LNCaP clone FGC (cell line): ENCODE data around the gene MYMK.

Experiments used
- DNase-seq: peaks from one replicate; pipeline ENCODE4 v3.0.0-alpha.2; 2011; ENCODE audit warnings: low read depth
- H3K4me3 ChIP-seq: 2 replicates; pipeline ENCODE4 v1.5.1; 2011; ENCODE audit warnings: mild to moderate bottlenecking, low read depth, low read length, control low read depth
- TF ChIP-seq, protein P1 (sequence below): IDR thresholded peaks from 2 replicates; pipeline ENCODE4 v1.5.1; 2012; ENCODE audit warnings: mild to moderate bottlenecking; ENCODE audit not compliant: control insufficient read depth, insufficient read depth; ENCODE audit errors: extremely low read depth

Gene MYMK

GRCh38 chr9:133535306-133535877 lies 10.6 kb upstream of the MYMK start:
- TF ChIP-seq, protein P1, sequence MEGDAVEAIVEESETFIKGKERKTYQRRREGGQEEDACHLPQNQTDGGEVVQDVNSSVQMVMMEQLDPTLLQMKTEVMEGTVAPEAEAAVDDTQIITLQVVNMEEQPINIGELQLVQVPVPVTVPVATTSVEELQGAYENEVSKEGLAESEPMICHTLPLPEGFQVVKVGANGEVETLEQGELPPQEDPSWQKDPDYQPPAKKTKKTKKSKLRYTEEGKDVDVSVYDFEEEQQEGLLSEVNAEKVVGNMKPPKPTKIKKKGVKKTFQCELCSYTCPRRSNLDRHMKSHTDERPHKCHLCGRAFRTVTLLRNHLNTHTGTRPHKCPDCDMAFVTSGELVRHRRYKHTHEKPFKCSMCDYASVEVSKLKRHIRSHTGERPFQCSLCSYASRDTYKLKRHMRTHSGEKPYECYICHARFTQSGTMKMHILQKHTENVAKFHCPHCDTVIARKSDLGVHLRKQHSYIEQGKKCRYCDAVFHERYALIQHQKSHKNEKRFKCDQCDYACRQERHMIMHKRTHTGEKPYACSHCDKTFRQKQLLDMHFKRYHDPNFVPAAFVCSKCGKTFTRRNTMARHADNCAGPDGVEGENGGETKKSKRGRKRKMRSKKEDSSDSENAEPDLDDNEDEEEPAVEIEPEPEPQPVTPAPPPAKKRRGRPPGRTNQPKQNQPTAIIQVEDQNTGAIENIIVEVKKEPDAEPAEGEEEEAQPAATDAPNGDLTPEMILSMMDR = no peak
- no peak overlapping the region for H3K4me3 ChIP-seq
- no peak for DNase-seq

DNA sequence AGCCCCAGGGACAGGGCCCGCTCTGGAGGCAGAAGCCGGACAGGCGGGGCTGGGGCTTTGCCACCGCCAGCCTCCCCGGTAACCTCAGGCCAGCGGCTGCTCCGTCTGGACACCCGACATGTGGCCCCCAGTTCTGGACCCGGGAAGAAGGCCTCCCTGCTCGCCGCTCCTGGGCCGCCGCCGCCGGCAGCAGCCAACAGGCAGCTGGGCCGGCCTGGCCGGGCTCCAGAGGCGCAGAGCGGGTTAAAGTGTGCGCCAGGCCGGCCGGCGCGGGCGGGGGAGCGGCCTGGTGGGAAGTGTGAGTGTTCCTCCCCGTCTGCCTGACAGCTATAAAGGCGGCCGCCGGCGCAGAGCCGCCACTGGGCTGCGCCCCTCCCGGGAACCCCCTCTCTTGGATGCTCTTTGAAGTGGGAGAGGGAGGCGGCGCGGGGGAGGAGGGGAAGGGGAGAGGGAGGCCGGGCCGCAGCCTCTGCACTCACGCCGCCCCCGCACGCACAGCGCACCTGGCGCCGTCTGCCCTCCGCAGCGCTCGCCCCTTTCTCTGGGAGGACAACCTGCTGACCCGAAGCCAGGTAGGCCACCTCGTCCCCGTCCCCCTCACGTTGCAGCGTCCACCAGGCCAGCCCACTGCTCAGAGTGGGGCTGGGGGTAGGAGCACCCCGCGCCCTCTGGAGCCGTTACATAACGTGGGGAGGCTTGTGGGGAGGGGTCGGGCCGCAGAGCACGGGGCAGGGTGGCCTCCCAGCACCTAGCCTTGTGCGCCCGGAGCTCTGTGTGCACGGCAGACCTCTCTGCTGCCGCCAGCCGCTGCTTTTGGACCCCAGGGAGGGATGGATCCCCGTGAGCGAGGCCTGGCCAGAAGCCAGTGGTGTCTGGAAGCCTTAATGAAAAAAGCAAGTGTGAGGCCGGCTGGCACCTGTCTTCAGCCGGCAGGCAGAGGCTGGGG lies 9.9 kb upstream of the MYMK start, which contains the start of gene ADAMTSL2:
ADAMTSL2 (plus strand) TSS at position 359 of the 946 bp plus-strand sequence. CDS start 2,009 bp downstream, outside the sequence.
- TF ChIP-seq, protein P1 = no peak
- no peak within 1 kb of the TSS for H3K4me3 ChIP-seq
- DNase-seq = no peak

- TF ChIP-seq, protein P1 = no peak
- H3K4me3 ChIP-seq = no peak overlapping the region
- DNase-seq = no peak
Measured at GRCh38 chr9:133533857-133534256, 9.1 kb upstream of the MYMK start.

DNA sequence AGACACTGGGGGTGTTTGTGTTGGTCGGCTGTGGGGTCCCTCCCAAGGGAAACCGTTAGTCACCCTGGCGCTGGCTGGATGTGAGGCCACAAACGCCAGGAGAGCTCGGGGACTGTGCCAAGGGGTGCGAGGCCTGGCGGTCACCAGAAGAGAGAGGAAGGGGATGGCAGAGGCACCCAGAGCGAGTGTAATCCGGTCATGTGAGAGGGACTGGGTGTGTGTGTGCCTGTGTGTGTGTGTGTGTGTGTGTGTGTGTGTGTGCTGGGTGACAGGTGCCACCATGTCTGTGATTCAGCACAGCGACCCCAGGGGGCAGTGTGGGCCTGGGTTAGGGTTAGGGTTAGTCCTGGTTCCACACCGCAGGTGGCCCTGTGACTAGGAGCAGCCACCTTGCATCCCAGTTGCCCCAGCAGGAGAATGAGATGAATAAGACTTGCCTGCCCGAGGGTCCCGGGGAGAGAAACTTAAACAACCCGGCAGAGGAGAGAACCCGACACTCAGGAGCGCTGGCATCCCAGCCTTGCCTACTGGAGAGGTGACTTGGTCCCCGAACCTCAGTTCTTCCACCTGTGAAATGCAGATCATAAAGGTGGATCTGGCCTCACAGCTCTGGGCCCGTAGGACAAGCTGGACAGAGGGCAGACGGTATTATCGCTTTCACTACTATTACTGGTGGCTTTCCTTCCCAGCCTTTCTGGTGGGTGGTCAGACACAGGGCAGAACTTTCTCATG lies 8.3 kb upstream of the MYMK start:
- peak; percentile 53 for DNase-seq
- TF ChIP-seq, protein P1 = peak; percentile 88
- H3K4me3 ChIP-seq = no peak overlapping the region

- H3K4me3 ChIP-seq = no peak overlapping the region
- no peak for DNase-seq
- TF ChIP-seq, protein P1 = no peak
Measured at GRCh38 chr9:133531293-133531692, 6.5 kb upstream of the MYMK start.

GRCh38 chr9:133529874-133530273 lies 5.1 kb upstream of the MYMK start:
- TF ChIP-seq, protein P1 = no peak
- H3K4me3 ChIP-seq = no peak overlapping the region
- DNase-seq = no peak
